Liver (tissue), 3 donors: ENCODE results near the gene HID1.

Experiments used
- ATF3 ChIP-seq: IDR thresholded peaks from 2 replicates; pipeline ENCODE4 v1.6.1; 2016; ENCODE audit warnings: antibody characterized with exemption
- CTCF ChIP-seq: fragments of 150-350 bp; IDR thresholded peaks from 2 replicates; pipeline ENCODE4 v1.5.1; 2017; ENCODE audit warnings: improper control_type of control experiment, low read depth, low read length; ENCODE audit not compliant: missing input control
- EGR1 ChIP-seq, 2 donors: IDR thresholded peaks; 2 replicates each; pipeline ENCODE4 v1.6.1; 2016 to 2018; ENCODE audit warnings: antibody characterized with exemption in 2 of 2, low read depth in 2 of 2
- FOXA1 ChIP-seq: IDR thresholded peaks from 2 replicates; pipeline ENCODE4 v1.6.1; 2016; ENCODE audit warnings: antibody characterized with exemption
- GABPA ChIP-seq, 2 donors: IDR thresholded peaks in 1 of 2; conservative IDR thresholded peaks in 1 of 2; 2 replicates each; pipeline ENCODE4 v1.6.1; 2016; ENCODE audit warnings: antibody characterized with exemption in 2 of 2, mild to moderate bottlenecking in 1 of 2, moderate library complexity in 1 of 2
- JUND ChIP-seq, 2 donors: IDR thresholded peaks; 2 replicates each; pipeline ENCODE4 v1.6.1; 2016; ENCODE audit warnings: antibody characterized with exemption in 2 of 2
- MAX ChIP-seq: IDR thresholded peaks from 2 replicates; pipeline ENCODE4 v1.6.1; 2016; ENCODE audit warnings: antibody characterized with exemption
- NR2F2 ChIP-seq: IDR thresholded peaks from 2 replicates; pipeline ENCODE4 v1.6.1; 2016; ENCODE audit warnings: antibody characterized with exemption
- RAD21 ChIP-seq, 2 donors: IDR thresholded peaks; 2 replicates each; pipeline ENCODE4 v1.6.1; 2016; ENCODE audit warnings: antibody characterized with exemption in 2 of 2, mild to moderate bottlenecking in 2 of 2
- RXRA ChIP-seq, 2 donors: IDR thresholded peaks; 2 replicates each; pipeline ENCODE4 v1.6.1; 2017 to 2018; ENCODE audit warnings: antibody characterized with exemption in 2 of 2, mild to moderate bottlenecking in 1 of 2
- TAF1 ChIP-seq: conservative IDR thresholded peaks from 2 replicates; pipeline ENCODE4 v1.6.1; 2016; ENCODE audit warnings: antibody characterized with exemption, mild to moderate bottlenecking
- YY1 ChIP-seq: IDR thresholded peaks from 2 replicates; pipeline ENCODE4 v1.6.1; 2016; ENCODE audit warnings: antibody characterized with exemption, mild to moderate bottlenecking
- ZBTB33 ChIP-seq: IDR thresholded peaks from 2 replicates; pipeline ENCODE4 v1.6.1; 2016; ENCODE audit warnings: antibody characterized with exemption
- donor health status: healthy.
- donor health status: healthy.

GRCh38 chr17:74918906-74919305 lies 53.7 kb downstream of the HID1 start:
- TF ChIP-seq CTCF (no peak), ZBTB33 (no peak), MAX (no peak), RXRA (IDR thresholded peaks at IDR 0.05) (no peak), FOXA1 (no peak), JUND (IDR thresholded peaks at IDR 0.05) (no peak), TAF1 (no peak), ATF3 (no peak), YY1 (no peak), RAD21 (IDR thresholded peaks at IDR 0.05) (no peak), GABPA (IDR thresholded peaks at IDR 0.05 in 1 of 2, conservative IDR thresholded peaks at IDR 0.05 in 1 of 2) (no peak), EGR1 (IDR thresholded peaks at IDR 0.05; ENCODE audit: low read depth in 2 of 2) (no peak), NR2F2 (no peak)
